Central memory CD8-positive, alpha-beta T cell (primary cell): ENCODE results near the gene ITPA.
"Not testable (repeated sequence)": the region's sequence is repeated elsewhere in the genome, so short reads cannot be mapped to it uniquely, and the experiment has no call there.

Experiments
- ATAC-seq: fragments of 150-1000 bp; cut with Tn5 transposase; replicated peaks from 2 replicates; pipeline ENCODE4 v1.10.0; 2022; ENCODE audit warnings: mild to moderate bottlenecking, moderate FRiP score, moderate number of reproducible peaks; ENCODE audit not compliant: poor library complexity, severe bottlenecking; ENCODE audit errors: extremely low read depth
- DNase-seq, 2 donors: peaks; one replicate each; pipeline ENCODE4 v3.0.0; 2021; ENCODE audit warnings: low spot score in 2 of 2
- H3K27ac Mint-ChIP-seq: one replicate; pipeline ENCODE4 v1.8.0; 2022; ENCODE audit warnings: low read depth, mild to moderate bottlenecking, moderate library complexity, mixed read lengths
- H3K27me3 Mint-ChIP-seq: one replicate; pipeline ENCODE4 v1.8.0; 2022; ENCODE audit warnings: mixed read lengths
- H3K36me3 Mint-ChIP-seq: one replicate; pipeline ENCODE4 v1.8.0; 2022; ENCODE audit warnings: mild to moderate bottlenecking, moderate library complexity, mixed read lengths; ENCODE audit not compliant: insufficient read depth
- H3K4me1 Mint-ChIP-seq: one replicate; pipeline ENCODE4 v1.8.0; 2022; ENCODE audit warnings: mixed read lengths
- H3K4me3 Mint-ChIP-seq: one replicate; pipeline ENCODE4 v1.8.0; 2022; ENCODE audit warnings: mild to moderate bottlenecking, moderate library complexity, mixed read lengths
- H3K9me3 Mint-ChIP-seq: one replicate; pipeline ENCODE4 v1.8.0; 2022; ENCODE audit warnings: mixed read lengths

Gene ITPA

GRCh38 chr20:3195590-3196237 lies 13.6 kb upstream of the ITPA start:
- no peaks in the 10 kb centered on the region for H3K27me3 Mint-ChIP-seq
- peaks cover 76% of the 10 kb centered on the region for H3K36me3 Mint-ChIP-seq
- peaks cover 12% of the 10 kb centered on the region for H3K4me1 Mint-ChIP-seq
- ATAC-seq (no peak), DNase-seq (no peak)
- no peaks in the 10 kb centered on the region for H3K9me3 Mint-ChIP-seq
- no peak overlapping the region for H3K4me3 Mint-ChIP-seq
- H3K27ac Mint-ChIP-seq: peak overlapping the region; percentile 61

DNA sequence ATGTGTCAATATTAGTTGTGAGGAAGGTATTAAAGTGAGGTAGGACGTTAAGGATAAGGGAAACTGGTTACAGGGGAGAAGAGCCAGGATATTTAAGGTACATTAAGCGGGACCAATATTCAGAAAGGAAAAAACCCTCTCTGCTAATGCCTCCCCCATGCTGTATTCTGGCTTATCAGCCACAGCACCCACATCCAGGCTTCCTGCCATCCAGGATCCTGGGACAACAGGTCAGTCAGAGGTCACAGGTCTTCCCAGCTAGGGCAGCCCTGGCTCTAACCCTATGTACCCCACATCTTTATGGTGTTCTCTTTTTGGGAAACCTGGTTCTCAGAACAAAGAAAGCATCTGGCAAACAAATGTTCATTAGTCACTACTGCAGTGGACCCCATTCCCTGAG lies 10.1 kb upstream of the ITPA start:
- no peaks in the 10 kb centered on the region for H3K27me3 Mint-ChIP-seq
- ATAC-seq (no peak), DNase-seq (no peak)
- H3K36me3 Mint-ChIP-seq: peaks cover 63% of the 10 kb centered on the region
- H3K9me3 Mint-ChIP-seq: no peaks in the 10 kb centered on the region
- no peak overlapping the region for H3K4me3 Mint-ChIP-seq
- no peak overlapping the region for H3K27ac Mint-ChIP-seq
- H3K4me1 Mint-ChIP-seq: peaks cover 23% of the 10 kb centered on the region

DNA sequence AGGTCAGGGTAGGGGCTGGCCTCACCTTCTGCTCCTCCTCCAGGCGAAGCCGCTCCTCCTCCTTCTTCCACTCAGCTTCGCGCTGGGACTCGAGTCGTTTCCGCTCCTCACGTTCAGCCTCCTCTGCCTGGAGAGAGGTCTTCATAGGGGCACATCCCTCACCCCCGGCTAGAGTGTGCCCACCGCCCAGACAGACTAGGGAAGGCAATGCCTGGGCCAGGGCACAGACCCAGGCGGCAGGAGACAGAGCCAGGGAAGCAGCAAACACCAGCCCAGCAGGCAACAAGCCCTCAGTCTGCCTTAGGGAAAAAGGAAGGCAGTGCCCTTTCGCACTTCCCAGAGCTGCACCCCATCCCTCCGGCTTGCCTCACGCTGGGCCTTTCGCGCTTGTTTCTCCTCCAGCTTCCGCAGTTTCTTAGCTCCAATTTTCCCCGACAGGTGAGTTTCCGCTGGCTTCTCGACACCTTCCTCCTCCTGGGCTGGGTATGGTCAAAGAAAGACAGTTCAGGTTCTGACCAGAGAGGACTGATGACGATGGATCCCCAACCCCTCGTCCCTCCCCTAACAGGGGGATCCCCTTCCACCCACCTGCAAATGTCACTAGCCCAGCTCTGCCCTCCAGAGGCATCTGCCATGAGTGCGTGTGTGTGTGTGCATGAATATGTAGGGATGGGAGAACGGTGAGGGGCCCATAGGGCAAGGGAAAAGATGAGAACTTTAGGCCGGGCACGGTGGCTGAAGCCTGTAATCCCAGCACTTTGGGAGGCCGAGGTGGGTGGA lies 9.1 kb upstream of the ITPA start:
- Mint-ChIP-seq H3K4me3 (no peak overlapping the region), H3K36me3 (peaks cover 61% of the 10 kb centered on the region), H3K27me3 (no peaks in the 10 kb centered on the region), H3K27ac (no peak overlapping the region), H3K9me3 (no peaks in the 10 kb centered on the region), H3K4me1 (peaks cover 22% of the 10 kb centered on the region)
- ATAC-seq: no peak
- no peak for DNase-seq

DNA sequence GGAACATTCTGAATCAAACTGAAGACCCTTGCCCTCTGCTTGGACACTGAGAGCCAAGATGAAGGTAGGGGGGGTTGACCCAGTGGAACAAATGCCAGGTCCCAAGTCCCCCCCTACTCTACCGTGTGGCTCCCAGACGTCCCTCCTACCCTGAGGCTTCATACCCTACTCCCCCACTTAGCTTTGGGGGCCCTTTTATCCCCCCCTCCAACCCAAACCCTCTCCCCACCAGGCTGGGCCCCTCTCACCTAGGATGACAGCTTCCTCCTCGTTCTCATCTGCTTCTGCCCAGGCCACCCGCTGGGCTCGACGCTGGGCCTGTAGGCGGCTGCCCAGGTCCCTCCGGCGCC lies 6.4 kb upstream of the ITPA start:
- H3K27ac Mint-ChIP-seq: peak overlapping the region; percentile 99
- H3K9me3 Mint-ChIP-seq: no peaks in the 10 kb centered on the region
- no peak for DNase-seq

GRCh38 chr20:3203315-3204123 lies 5.8 kb upstream of the ITPA start:
- no peaks in the 10 kb centered on the region for H3K27me3 Mint-ChIP-seq
- H3K9me3 Mint-ChIP-seq: no peaks in the 10 kb centered on the region
- peak in 1 of 2 donors; percentile 29 for DNase-seq
- peak overlapping the region; percentile 99 for H3K27ac Mint-ChIP-seq
- peak; percentile 27 for ATAC-seq
- H3K4me3 Mint-ChIP-seq: peak overlapping the region; percentile 98
- H3K36me3 Mint-ChIP-seq: peaks cover 35% of the 10 kb centered on the region
- H3K4me1 Mint-ChIP-seq: peaks cover 14% of the 10 kb centered on the region

More for the DNA sequence above, 6.4 kb upstream of the ITPA start:
- Mint-ChIP-seq H3K4me3 (peak overlapping the region; percentile 98), H3K27me3 (no peaks in the 10 kb centered on the region), H3K36me3 (peaks cover 38% of the 10 kb centered on the region), H3K4me1 (peaks cover 11% of the 10 kb centered on the region)
- no peak for ATAC-seq

- Mint-ChIP-seq H3K9me3 (no peaks in the 10 kb centered on the region), H3K27me3 (no peaks in the 10 kb centered on the region), H3K4me1 (peaks cover 21% of the 10 kb centered on the region), H3K36me3 (peaks cover 34% of the 10 kb centered on the region), H3K4me3 (peak within 1 kb of the TSS; percentile 98), H3K27ac (peak within 1 kb of the TSS; percentile 99)
- ATAC-seq: peak; percentile 80
- peak; percentile 88 to 92 for DNase-seq
Measured at GRCh38 chr20:3204124-3204794, 5.0 kb upstream of the ITPA start, which contains the start of gene DDRGK1. Gene DDRGK1 (minus strand): TSS chr20:3204682. CDS start chr20:3204627, 55 bp downstream.

GRCh38 chr20:3208786-3209256 lies 477 bp upstream of the ITPA start:
- peak; percentile 10 for ATAC-seq
- no peaks in the 10 kb centered on the region for H3K27me3 Mint-ChIP-seq
- no peaks in the 10 kb centered on the region for H3K9me3 Mint-ChIP-seq
- peak overlapping the region; percentile 89 for H3K27ac Mint-ChIP-seq
- no peak for DNase-seq
- H3K4me1 Mint-ChIP-seq: peaks cover 41% of the 10 kb centered on the region
- H3K36me3 Mint-ChIP-seq: peaks cover 21% of the 10 kb centered on the region
- H3K4me3 Mint-ChIP-seq: peak overlapping the region; percentile 89

GRCh38 chr20:3209946-3210317 lies 634 bp downstream of the ITPA start:
- peaks cover 16% of the 10 kb centered on the region for H3K36me3 Mint-ChIP-seq
- H3K4me1 Mint-ChIP-seq: peaks cover 40% of the 10 kb centered on the region
- ATAC-seq (no peak), DNase-seq (no peak)
- H3K9me3 Mint-ChIP-seq: no peaks in the 10 kb centered on the region
- H3K4me3 Mint-ChIP-seq: peak overlapping the region; percentile 89
- H3K27me3 Mint-ChIP-seq: no peaks in the 10 kb centered on the region
- peak overlapping the region; percentile 89 for H3K27ac Mint-ChIP-seq

DNA sequence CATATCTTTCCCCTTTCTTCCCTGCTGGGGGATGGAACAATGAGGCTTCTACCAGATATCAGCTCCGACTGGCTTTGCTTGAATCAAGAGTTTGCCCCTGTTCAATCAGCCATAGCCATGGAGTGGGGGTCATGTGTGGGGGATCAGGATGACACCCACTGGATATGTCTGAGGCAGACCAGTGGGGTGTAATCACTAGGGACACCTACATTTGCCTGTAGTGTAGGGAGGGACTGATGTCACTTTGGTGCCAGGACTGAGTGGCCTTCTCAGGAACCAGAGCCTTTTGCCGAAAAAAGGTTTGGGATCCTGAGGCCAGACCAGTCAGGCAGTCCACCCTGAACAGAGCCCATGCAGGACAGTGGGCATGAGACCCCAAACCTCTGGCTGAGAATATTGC lies 1.0 kb downstream of the ITPA start:
- no peaks in the 10 kb centered on the region for H3K9me3 Mint-ChIP-seq
- peaks cover 40% of the 10 kb centered on the region for H3K4me1 Mint-ChIP-seq
- no peak for DNase-seq
- peak overlapping the region; percentile 89 for H3K27ac Mint-ChIP-seq
- no peak for ATAC-seq
- no peaks in the 10 kb centered on the region for H3K27me3 Mint-ChIP-seq
- H3K4me3 Mint-ChIP-seq: peak overlapping the region; percentile 89
- H3K36me3 Mint-ChIP-seq: peaks cover 20% of the 10 kb centered on the region

- Mint-ChIP-seq H3K27ac (no peak overlapping the region), H3K36me3 (peaks cover 31% of the 10 kb centered on the region), H3K9me3 (no peaks in the 10 kb centered on the region), H3K4me3 (no peak overlapping the region), H3K27me3 (no peaks in the 10 kb centered on the region), H3K4me1 (peaks cover 40% of the 10 kb centered on the region)
- ATAC-seq (no peak), DNase-seq (no peak)
Measured at GRCh38 chr20:3213226-3213625, 3.9 kb downstream of the ITPA start.

DNA sequence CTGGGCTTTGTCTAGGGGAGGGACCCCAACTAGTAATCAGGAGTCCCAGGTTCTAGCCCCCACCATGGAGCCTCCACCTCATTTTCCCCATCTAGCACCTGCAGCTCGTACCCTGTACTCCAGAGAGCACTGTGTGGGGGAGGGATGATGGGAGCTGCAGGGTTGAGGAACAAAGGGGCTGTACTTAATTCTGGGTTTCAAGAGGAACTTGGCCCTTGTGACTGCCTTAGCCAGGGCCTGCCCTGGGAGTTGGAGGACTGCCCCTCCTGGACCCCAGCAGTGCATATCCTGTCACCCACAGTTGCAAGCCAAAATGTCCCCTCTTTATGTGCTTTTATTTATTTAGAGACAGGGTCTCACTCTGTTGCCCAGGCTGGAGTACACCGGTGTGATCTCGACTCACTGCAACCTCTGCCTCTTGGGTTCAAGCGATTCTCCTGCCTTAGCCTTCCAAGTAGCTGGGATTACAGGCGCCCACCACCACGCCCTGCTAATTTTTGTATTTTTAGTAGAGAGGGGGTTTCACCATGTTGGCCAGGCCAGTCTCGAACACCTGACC lies 6.1 kb downstream of the ITPA start:
- not testable (repeated sequence) for H3K27ac Mint-ChIP-seq, DNase-seq, H3K4me3 Mint-ChIP-seq, H3K9me3 Mint-ChIP-seq, H3K27me3 Mint-ChIP-seq, ATAC-seq
- peaks cover 18% of the 10 kb centered on the region for H3K4me1 Mint-ChIP-seq
- H3K36me3 Mint-ChIP-seq: peaks cover 29% of the 10 kb centered on the region
